HepG2 (cell line): ENCODE results near the gene AMD1. TPM values are rescaled to one million over a fixed set of nuclear protein-coding genes. Genes with fewer than 3 reads are reported as not detected.

Source experiments
- ATRX ChIP-seq: sonication (generic); formaldehyde crosslinking; IDR thresholded peaks from 2 replicates; pipeline ENCODE4 v1.4.0; 2020; ENCODE audit warnings: missing genetic modification reagents, borderline replicate concordance
- HMGA1 ChIP-seq: sonication (generic); formaldehyde crosslinking; conservative IDR thresholded peaks from 2 replicates; pipeline ENCODE4 v1.4.0; 2020; ENCODE audit warnings: missing genetic modification reagents
- KAT7 ChIP-seq: IDR thresholded peaks from 2 replicates; pipeline ENCODE4 v1.6.1; 2018; ENCODE audit warnings: borderline replicate concordance, missing compliant biosample characterization
- NFYB ChIP-seq: sonication (generic); formaldehyde crosslinking; IDR thresholded peaks from 2 replicates; pipeline ENCODE4 v1.4.0; 2020; ENCODE audit warnings: missing genetic modification reagents
- NR2C2 ChIP-seq: sonication (generic); formaldehyde crosslinking; IDR thresholded peaks from 2 replicates; pipeline ENCODE4 v1.4.0; 2020; ENCODE audit warnings: missing genetic modification reagents, mild to moderate bottlenecking, moderate library complexity, borderline replicate concordance
- PCBP1 ChIP-seq: fragments of 200-400 bp; formaldehyde crosslinking; IDR thresholded peaks from 2 replicates; pipeline ENCODE4 v1.6.1; 2017; ENCODE audit warnings: mild to moderate bottlenecking, low read depth, low read length, borderline replicate concordance
- REXO4 ChIP-seq: sonication (generic); formaldehyde crosslinking; IDR thresholded peaks from 2 replicates; pipeline ENCODE4 v1.8.0; 2022; ENCODE audit warnings: missing genetic modification reagents, mild to moderate bottlenecking, borderline replicate concordance
- SIX1 ChIP-seq: sonication (generic); formaldehyde crosslinking; IDR thresholded peaks from 2 replicates; pipeline ENCODE4 v1.4.0; 2020; ENCODE audit warnings: missing genetic modification reagents, borderline replicate concordance
- SNAI1 ChIP-seq: sonication (generic); formaldehyde crosslinking; IDR thresholded peaks from 2 replicates; pipeline ENCODE4 v1.5.0; 2020; ENCODE audit warnings: mild to moderate bottlenecking, missing genetic modification reagents, borderline replicate concordance
- ZMYM4 ChIP-seq: sonication (generic); formaldehyde crosslinking; IDR thresholded peaks from 2 replicates; pipeline ENCODE4 v1.8.1; 2023; ENCODE audit warnings: mild to moderate bottlenecking, missing genetic modification reagents
- ZNF225 ChIP-seq: sonication (generic); formaldehyde crosslinking; IDR thresholded peaks from 2 replicates; pipeline ENCODE4 v1.4.0; 2020; ENCODE audit warnings: mild to moderate bottlenecking, missing genetic modification reagents
- ZNF329 ChIP-seq: sonication (generic); formaldehyde crosslinking; IDR thresholded peaks from 2 replicates; pipeline ENCODE4 v1.9.0; 2021; ENCODE audit warnings: low read depth, mild to moderate bottlenecking, missing genetic modification reagents
- ZNF44 ChIP-seq: sonication (generic); formaldehyde crosslinking; IDR thresholded peaks from 2 replicates; pipeline ENCODE4 v1.5.1; 2020; ENCODE audit warnings: mild to moderate bottlenecking, missing genetic modification reagents
- ZNF446 ChIP-seq: sonication (generic); formaldehyde crosslinking; IDR thresholded peaks from 2 replicates; pipeline ENCODE4 v1.5.0; 2020; ENCODE audit warnings: mild to moderate bottlenecking, missing genetic modification reagents
- ZNF546 ChIP-seq: sonication (generic); formaldehyde crosslinking; conservative IDR thresholded peaks from 2 replicates; pipeline ENCODE4 v1.8.1; 2023; ENCODE audit warnings: mild to moderate bottlenecking, missing genetic modification reagents
- ZNF549 ChIP-seq: sonication (generic); formaldehyde crosslinking; IDR thresholded peaks from 2 replicates; pipeline ENCODE4 v1.5.0; 2020; ENCODE audit warnings: missing genetic modification reagents
- ZNF816 ChIP-seq: sonication (generic); formaldehyde crosslinking; IDR thresholded peaks from 2 replicates; pipeline ENCODE4 v1.8.0; 2022; ENCODE audit warnings: missing genetic modification reagents, mild to moderate bottlenecking, borderline replicate concordance
- polyA plus RNA-seq, 8 experiments: library from polyadenylated mRNA; depleted of rRNA in 3 of 8; stranded (reverse) in 7 of 8; unstranded in 1 of 8; fragments of >200 nt; fragmentation: Illumina TruSeq in 4 of 8; extraction: Trizol in 4 of 8; gene quantifications; 2 replicates each; pipeline versions ENCODE4 v1.2.1 to v1.2.3, GENCODE V29; 2011 to 2016; ENCODE audit warnings: low read depth in 4 of 8, missing spikeins in 1 of 8, mixed read lengths in 1 of 8; ENCODE audit not compliant: insufficient read depth in 1 of 8
- total RNA-seq, 5 experiments: library from RNA; depleted of rRNA; stranded (reverse); fragments of >200 nt; fragmentation: Illumina TruSeq; extraction: Trizol; gene quantifications; 2 replicates each; pipeline ENCODE4 v1.2.3, GENCODE V29; 2016; ENCODE audit warnings: low read depth in 1 of 5
- TF ChIP-seq, protein P1 (sequence below), 2 experiments: sonication (generic) in 1 of 2; formaldehyde crosslinking in 1 of 2; IDR thresholded peaks; 2 replicates each; pipeline versions ENCODE4 v1.6.1 to v1.9.0; 2014 to 2022; ENCODE audit warnings: antibody characterized with exemption in 1 of 2, borderline replicate concordance in 1 of 2, inconsistent platforms in 1 of 2, low read depth in 1 of 2, missing genetic modification reagents in 1 of 2
- TF ChIP-seq, protein P2 (sequence below): sonication (generic); formaldehyde crosslinking; conservative IDR thresholded peaks from 2 replicates; pipeline ENCODE4 v1.4.0; 2020; ENCODE audit warnings: missing genetic modification reagents
- TF ChIP-seq, protein P3 (sequence below): sonication (generic); formaldehyde crosslinking; IDR thresholded peaks from 2 replicates; pipeline ENCODE4 v1.8.0; 2022; ENCODE audit warnings: missing genetic modification reagents, low read depth, mild to moderate bottlenecking, borderline replicate concordance
- TF ChIP-seq, protein P4 (sequence below): sonication (generic); formaldehyde crosslinking; IDR thresholded peaks from 2 replicates; pipeline ENCODE4 v1.8.0; 2023; ENCODE audit warnings: mild to moderate bottlenecking, missing genetic modification reagents

The AMD1 gene
- total and polyA plus RNA-seq, 2 of the 13 experiments (the other 11 are each of a cell fraction or from before 2014, with no cell fraction given): 108 to 123 TPM

DNA sequence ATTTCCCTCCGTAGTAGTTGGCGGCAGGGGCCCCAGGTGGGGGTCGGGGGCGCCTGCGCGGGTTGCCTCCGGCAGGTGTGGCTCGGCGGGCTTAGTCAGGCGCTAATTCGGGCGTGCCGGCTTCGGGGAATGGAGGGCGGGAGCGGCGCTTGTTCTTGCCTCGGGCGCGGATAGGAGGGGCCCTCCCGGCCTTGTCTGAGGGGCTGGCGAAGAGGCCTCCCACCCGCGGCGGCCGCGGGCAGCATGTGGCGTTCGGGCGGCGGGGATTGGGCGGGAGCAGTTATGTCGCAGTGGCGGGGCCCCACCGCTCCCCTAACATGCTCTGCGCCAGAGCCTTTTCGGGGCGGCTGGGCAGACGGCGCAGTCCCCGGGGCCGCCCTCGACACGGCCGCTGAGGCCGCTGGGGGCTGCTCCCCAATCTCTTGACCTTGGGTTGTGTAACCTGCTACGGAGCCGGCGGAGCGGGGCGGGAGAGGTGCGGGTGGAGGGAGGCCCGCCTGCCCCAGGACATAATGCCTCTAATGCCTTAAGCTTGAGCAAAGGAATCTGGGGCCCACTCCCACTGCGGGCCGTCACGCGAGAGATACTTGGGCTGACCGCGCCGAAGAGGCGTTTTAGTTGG lies 1.1 kb downstream of the AMD1 start (continued):
- TF ChIP-seq, protein P1, sequence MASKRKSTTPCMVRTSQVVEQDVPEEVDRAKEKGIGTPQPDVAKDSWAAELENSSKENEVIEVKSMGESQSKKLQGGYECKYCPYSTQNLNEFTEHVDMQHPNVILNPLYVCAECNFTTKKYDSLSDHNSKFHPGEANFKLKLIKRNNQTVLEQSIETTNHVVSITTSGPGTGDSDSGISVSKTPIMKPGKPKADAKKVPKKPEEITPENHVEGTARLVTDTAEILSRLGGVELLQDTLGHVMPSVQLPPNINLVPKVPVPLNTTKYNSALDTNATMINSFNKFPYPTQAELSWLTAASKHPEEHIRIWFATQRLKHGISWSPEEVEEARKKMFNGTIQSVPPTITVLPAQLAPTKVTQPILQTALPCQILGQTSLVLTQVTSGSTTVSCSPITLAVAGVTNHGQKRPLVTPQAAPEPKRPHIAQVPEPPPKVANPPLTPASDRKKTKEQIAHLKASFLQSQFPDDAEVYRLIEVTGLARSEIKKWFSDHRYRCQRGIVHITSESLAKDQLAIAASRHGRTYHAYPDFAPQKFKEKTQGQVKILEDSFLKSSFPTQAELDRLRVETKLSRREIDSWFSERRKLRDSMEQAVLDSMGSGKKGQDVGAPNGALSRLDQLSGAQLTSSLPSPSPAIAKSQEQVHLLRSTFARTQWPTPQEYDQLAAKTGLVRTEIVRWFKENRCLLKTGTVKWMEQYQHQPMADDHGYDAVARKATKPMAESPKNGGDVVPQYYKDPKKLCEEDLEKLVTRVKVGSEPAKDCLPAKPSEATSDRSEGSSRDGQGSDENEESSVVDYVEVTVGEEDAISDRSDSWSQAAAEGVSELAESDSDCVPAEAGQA (IDR thresholded peaks at IDR 0.05; ENCODE audit: low read depth): no peak
- TF ChIP-seq, protein P1 (CRISPR knock-in tag; IDR thresholded peaks at IDR 0.05; ENCODE audit: borderline replicate concordance): no peak
- TF ChIP-seq ZNF446 (peak; percentile 49; the same call in 1 of the 2 replicates), ZNF225 (no peak), SNAI1 (CRISPR knock-in tag) (0 out of 2 replicates have a peak, but pooled peaks have one; percentile 11), ZNF816 (peak; percentile 22; the same call in 1 of the 2 replicates), SIX1 (no peak), PCBP1 (0 out of 2 replicates have a peak, but pooled peaks have one; percentile 20), NR2C2 (CRISPR knock-in tag) (no peak), ATRX (CRISPR knock-in tag) (no peak), ZNF546 (CRISPR knock-in tag) (no peak; the same call in 1 of the 2 replicates), ZNF44 (peak; percentile 38; the same call in 1 of the 2 replicates), KAT7 (peak; percentile 90; the same call in 1 of the 2 replicates), HMGA1 (CRISPR knock-in tag) (no peak), ZMYM4 (0 out of 2 replicates have a peak, but pooled peaks have one; percentile 5), ZNF549 (CRISPR knock-in tag) (no peak), NFYB (CRISPR knock-in tag) (no peak), ZNF329 (CRISPR knock-in tag) (0 out of 2 replicates have a peak, but pooled peaks have one; percentile 68), REXO4 (CRISPR knock-in tag) (0 out of 2 replicates have a peak, but pooled peaks have one; percentile 37)
- TF ChIP-seq, protein P2, sequence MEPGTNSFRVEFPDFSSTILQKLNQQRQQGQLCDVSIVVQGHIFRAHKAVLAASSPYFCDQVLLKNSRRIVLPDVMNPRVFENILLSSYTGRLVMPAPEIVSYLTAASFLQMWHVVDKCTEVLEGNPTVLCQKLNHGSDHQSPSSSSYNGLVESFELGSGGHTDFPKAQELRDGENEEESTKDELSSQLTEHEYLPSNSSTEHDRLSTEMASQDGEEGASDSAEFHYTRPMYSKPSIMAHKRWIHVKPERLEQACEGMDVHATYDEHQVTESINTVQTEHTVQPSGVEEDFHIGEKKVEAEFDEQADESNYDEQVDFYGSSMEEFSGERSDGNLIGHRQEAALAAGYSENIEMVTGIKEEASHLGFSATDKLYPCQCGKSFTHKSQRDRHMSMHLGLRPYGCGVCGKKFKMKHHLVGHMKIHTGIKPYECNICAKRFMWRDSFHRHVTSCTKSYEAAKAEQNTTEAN (CRISPR knock-in tag): no peak
- TF ChIP-seq, protein P3, sequence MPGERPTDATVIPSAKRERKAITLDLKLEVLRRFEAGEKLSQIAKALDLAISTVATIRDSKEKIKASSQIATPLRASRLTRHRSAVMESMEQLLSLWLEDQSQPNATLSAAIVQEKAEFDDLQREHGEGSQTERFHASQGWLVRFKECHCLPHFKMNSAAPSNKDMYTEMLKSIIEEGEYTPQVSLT (CRISPR knock-in tag): 0 out of 2 replicates have a peak, but pooled peaks have one; percentile 6
- TF ChIP-seq, protein P4, sequence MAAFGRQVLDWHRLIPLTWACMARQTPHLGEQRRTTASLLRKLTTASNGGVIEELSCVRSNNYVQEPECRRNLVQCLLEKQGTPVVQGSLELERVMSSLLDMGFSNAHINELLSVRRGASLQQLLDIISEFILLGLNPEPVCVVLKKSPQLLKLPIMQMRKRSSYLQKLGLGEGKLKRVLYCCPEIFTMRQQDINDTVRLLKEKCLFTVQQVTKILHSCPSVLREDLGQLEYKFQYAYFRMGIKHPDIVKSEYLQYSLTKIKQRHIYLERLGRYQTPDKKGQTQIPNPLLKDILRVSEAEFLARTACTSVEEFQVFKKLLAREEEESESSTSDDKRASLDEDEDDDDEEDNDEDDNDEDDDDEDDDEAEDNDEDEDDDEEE: no peak
